GM21528 (cell line): ENCODE results near the gene PRR33.

Experiments used
- ATAC-seq: cut with Tn5 transposase; IDR thresholded peaks from one replicate; pipeline ENCODE4 v1.9.1; 2021; ENCODE audit warnings: mild to moderate bottlenecking, moderate library complexity; ENCODE audit not compliant: unreplicated experiment, low FRiP score

The PRR33 gene

DNA sequence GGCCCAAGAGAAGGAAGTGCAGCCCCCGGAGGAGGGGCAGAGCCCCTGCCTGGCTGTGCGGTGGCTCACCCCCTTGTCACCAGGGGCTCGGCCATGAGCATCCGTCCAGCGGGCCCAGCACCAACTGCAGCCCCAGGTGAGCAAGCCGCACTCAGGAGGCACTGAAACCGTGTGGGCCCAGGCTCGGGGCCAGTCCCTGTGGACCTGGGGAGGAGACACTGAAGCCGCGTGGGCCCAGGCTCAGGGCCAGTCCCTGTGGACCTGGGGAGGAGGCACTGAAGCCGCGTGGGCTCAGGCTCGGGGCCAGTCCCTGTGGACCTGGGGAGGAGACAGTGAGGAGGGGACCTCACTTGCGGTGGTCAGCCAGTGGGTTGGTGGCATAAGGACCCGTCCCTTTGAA is 24.9 kb downstream of the PRR33 start:
- no peak for ATAC-seq

DNA sequence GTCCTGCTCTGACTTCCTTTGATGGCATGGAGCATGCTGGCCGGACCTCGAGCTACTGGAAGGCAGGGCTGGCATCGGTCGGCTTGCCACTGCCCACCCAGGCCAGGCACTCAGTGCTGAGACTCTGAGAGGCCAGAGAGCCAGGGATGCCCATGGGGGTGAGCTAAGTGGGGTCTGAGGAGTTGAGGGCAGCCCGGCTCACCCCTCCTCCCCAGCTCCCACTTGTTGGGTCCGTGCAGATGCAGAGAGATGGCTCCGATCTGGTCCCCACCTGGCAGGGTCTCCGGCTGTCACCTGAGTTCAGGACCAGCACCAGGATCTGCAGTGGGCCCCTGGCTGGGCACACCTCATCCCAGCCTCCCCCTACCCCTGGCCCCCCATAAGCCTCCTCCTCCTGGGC is 25.5 kb downstream of the PRR33 start:
- no peak for ATAC-seq

DNA sequence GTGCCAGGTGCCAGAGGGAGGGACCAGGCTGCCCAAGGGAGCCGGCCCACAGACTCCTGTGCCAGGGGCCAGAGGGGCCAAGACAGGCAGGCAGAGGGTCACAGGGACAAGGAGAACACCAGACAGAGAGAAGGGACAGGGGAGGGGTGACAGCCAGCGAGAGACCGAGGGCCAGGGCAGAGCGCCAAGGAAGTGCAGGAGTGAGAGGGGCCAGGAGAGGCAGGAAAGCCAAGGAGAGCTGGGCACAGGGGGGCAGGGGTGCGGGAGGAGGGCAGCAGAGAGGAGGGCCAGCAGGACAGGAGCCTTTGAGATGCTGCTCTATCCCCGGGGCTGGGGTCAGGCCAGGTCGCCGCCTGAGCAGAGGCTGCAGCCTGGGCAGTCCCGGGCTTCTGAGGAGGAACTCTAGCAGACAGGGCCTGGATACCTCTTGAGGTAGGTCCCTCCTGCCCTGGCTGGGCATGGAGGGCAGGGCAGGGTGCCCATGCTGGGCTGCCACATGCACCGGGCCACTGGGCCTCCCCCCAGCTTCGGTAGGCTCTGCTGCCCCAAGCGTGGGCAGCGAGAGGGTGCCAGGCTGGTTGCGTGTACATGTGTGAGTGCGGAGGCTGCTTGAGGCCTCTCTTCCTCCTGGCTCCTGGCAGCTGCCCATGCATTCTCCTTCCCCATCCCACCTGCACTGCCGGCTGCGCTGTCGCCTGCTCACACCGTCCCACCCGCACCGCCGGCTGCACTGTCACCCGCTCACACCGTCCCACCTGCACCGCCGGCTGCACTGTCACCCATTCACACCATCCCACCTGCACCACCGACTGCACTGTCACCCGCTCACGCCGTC is 26.6 kb downstream of the PRR33 start:
- no peak for ATAC-seq

DNA sequence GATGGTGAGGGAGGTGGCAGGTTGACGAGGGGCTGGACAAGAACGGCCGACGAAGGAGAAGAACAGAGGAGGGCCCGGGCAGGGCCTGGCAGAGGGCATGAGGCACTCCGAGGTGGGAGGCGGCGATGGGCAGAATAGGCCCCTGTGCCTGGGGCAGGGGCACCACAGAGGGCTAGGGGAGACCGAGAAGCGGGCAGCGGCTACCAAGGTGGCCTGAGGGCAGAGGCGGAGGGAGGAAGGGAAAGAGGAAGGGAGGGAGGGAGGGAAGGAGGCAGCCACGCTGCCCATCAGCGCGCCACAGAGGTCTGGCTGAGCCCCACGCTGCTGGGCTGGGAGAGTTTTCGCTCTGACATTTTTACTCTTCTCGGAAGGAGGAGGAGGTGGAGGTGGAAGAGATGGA is 27.5 kb downstream of the PRR33 start:
- no peak for ATAC-seq

DNA sequence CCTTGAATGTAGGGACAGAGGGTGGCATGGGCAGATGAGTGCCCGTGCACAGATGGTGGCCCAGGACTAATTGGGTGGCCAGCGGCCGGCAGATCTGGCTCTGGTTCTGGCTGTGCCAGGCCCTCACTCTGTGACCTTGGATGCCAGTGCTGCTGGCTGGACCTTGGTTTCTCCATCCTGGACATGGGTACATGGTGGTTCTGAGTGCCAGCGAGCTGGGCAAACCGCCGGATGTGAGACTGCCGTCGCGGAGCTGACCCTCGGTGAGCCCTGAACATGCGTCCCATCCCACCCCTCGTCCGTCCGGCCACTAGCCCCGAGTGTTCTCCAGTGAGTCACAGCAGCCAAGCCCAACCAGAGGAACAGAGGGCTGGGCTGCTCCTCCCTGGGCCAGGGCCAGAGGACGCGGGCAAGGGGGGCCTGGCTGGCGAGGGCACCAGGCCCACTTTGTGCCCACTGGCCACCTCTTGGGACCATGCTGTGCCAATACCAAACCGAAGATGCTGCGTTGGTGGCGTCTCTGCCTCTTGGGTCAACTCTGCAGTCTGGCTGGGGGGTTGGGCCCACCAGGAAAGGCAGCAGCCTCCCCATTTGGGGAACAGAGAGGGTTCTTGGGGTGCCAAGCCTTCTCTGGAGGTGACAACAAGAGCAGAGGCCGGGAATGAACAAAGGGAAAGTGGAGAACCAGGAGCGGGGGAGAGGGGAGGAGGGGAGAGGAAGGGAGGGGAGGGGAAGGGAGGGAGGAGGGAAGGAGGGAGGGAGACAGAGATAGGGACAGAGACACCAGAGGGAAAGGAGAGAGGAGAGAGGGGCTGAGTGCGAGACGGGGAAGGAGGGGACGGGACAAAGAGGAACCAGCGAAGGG is 28.1 kb downstream of the PRR33 start:
- ATAC-seq = no peak

DNA sequence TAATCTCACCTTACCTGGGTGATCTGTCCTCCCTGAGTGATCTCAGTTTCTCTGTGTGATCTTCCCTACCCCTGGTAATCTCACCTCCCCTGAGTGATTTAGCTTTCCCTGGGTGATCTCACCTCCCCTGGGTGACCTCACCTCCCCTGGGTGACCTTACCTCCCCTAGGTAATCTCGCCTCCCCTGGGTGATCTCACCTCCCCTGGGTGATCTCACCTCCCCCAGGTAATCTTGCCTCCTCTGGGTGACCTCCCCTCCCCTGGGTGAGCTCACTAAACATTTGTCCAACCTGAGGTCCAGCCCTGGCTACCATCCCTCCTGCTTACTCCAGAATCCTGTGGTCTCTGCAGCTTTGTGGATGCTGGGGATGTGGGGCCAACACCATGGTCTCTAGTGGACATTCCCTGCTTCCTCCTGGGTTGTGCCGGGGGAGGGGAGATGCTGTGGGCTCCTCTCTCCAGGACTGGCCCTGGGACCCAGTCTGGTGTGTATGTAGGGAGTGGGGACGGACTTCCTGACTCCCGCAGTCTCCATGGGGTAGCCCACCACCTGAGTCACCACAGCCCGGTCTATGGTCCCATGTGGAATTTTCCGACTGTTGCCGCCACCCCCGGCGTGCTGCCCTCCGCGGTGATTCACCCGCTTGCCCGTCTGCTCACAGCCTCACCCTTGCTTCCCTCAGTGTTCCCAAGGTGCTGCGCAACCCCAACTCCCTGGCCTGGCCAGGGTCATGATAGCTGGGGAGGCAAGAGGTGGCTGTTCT is 28.9 kb downstream of the PRR33 start:
- no peak for ATAC-seq

DNA sequence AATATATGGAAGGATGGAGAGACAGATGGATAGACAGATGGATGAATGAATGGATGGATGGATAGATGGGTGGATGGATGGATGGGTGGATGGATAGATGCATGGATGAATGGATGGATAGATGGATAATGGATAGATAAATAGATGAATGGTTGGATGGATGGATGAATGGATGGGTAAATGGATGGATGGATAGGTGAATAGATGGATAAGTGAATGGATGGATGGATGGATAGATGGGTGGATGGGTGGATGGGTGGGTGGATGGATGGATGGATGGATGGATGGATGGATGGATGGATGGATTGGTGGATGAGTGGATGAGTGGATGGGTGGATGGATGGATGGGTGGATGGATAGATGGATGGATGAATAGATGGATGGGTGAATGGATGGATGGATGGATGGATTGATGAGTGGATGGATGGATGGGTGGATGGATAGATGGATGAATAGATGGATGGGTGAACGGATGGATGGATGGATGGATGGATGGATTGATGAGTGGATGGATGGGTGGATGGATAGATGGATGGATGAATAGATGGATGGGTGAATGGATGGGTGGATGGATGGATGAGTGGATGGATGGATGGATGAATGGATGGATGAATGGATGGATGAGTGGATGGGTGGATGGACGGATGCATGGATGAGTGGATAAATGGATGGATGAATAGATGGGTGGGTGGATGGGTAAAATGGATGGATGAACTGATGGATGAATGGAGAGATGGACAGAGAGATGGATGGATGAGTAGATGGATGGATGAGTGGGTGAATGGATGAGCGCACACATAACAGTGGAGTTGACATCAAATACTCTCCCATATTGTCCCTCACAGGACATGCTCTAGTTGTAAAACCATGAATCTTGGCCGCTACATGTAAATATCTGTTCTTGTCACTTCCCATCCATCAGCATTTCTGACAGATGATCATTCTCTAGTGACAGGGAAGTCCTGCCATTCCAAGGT is 30.0 kb downstream of the PRR33 start:
- no peak for ATAC-seq

DNA sequence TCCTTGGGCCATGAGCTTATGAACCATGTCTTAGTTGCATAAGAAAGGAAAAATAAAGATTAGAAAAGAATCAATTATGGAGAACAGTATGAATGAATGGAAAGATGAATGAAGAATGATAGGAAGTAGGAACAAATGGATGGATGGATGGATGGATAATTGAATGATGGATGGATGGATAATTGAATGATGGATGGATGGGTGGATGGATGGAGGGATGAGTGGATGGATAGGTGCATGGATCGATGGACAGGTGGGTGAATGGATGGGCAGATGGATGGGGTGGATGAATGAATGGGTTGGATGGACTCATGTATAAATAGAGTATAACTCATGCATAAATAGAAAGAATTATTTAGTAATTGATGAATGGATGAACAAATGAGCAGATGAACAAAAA is 31.6 kb downstream of the PRR33 start:
- no peak for ATAC-seq

DNA sequence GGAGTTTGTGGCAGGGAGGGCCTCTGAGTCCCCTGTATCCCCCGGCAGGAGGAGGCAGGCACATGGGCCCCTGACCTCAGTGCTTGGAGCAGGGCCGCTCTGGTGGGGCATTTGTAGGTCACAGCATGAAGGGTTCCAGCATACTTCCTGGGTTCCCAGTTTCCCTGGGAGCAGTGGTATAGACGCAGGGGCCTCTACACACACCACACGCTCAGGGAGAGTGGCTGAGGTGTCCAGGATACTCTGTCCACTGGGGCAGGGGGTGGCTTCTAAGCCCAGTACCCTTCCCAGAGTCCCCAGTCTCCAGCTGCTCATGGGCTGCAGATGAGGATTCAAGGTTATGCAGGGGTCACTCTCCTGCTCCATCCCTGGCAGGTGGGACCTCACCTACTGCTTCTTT is 32.7 kb downstream of the PRR33 start:
- no peak for ATAC-seq

DNA sequence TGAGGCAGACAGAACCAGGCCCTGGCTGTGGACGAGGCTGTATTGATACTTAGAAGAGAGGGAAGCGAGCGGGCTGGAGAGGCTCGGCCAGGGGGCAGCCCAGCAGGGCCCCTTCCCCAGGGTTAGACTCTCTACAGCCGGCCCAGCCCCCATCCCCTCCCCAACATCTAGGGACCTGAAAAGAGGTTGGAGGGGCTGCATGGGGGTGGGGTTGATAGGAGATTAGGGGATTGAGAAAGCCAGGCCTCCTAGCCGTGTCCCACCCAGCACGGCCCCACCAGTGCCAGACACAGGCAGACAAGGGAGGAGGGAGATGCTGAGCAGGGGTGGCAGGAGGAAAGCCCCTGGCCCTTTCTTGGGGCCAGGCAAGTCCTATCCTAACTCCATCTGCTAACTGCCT is 33.1 kb downstream of the PRR33 start:
- ATAC-seq = no peak

DNA sequence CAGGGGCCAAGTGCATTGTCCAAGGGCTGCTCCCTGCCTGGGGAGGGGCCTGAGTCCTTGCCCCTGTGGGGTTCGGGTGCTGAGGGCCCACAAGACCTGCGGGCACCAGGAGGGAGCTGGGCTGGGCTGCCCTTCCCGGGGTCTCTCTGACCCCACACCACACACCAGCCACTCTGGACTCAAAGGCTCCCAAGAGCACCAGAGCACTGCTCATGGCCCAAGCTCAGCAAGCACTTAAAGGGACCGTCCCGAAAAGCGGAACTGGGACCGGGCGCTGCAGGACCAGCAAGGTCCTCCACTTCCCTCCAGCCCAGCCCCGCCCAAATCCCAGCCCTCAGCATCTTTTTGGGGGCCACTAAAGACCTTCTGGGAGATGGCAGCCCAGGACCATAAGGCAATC is 33.5 kb downstream of the PRR33 start:
- ATAC-seq = no peak

DNA sequence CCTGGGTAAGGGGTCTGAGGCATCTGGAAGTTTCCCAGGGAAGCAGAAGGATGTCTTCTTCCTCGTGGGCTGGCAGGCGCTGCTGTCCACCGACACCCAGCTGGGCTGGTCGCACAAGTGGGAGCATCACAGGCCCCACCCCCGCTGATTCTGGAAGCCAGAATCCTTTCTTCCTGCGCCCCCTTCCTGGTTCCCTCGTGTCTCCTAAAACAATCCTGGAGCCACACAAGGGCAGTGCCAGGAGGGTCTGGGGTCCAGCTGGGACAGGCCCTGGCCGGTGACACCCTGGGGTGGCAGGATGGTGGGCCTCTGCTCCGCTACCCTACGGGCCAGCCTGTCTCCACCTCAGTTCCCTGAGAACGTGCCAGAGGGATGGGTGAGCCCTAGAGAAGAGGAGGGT is 34.6 kb downstream of the PRR33 start:
- no peak for ATAC-seq

DNA sequence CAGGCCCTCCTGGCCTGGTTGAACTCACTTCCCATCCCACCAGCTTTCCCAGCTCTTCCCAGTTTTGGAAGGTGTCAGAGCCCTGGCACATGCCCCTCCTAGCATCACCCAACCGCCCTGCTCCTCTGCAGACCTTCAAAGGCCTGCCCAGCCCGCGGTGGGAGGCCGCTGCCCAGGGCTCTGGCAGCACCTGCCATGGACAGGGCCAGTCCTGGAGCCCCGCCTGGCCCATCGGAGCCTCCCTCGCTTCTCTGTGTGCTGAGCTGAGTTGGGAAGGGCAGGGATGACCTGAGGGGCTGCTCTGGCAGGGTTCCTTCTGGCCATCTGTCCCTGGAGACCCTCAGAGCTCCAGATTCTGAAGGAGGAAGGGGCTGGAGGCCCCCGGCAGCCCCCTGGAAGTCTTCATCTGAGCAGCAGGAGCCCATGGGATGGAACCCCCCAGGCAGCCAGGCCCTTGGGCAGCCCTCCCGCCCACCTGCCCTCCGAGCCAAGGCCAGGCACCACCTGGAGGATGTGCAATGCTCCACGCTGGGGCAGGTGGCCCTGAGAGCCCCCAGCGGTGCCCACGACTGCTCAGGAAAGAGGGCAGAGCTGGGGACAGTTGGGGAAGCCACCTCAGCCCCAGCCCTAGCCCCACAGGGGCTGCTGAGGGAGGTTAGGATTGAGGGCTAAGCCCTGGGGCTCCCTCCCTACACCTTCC is 35.2 kb downstream of the PRR33 start:
- no peak for ATAC-seq

DNA sequence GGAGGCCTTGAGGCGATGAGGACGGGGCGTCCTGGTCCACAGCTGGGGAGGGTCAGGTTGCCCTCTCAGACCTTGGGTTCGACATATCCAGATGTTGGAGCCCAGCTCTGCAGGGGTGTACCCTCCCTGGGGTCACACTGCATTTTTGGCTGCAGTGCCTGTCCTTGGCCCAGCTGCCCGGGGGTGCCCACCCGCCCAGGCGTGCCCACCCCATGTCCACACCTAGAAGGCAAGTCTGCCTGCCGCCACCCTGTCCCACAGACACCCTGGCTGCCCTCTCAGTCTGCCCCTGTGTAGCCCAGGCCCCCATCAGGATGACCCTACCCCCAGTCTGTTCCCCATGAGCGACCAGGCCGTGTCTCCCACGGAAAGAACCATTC is 35.8 kb downstream of the PRR33 start:
- ATAC-seq = no peak

DNA sequence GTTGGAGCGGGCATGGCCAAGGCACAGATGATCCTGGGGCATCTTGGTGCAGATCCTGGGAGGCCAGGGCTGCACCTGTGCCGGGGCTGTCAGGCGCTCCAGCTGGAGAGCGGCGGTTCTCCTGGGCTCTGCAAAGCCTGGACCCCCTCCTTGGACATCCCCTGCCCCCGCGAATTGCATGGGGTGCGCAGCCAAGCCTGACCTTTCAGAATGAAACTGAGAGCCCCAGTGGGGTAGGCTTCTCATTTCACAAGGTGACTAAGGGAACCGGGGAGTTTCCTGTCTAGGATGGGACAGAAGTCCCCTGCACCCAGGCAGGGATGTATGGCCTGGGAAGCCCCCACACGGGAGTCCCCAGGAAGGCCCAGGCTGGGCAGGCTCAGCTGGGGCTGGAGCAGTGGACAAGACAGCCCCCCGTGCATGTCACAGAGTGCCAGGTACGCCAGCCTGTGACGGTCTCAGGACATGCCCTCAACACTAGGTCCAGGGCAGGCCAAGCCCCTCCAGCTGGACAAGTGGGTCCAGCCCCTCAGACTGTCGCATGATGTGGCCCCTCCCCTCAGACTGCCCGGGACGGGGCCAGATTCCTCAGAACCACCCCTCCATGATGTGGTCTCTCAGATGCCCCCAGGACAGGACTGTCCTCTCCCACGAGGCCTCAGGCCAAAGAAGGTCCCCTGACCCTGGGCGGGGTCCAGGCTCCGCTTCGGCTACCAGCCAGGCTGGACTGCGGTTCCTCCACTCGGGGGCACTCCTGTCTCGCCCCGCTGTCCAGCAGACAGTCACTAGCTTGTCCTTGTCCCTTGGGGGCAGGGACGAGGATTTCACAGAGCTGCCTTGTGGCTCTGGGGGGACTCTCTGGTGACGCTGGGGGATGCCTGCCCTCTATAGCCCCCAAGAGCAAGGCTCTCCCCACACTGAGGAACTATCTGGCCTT is 36.5 kb downstream of the PRR33 start:
- ATAC-seq = peak; percentile 26

DNA sequence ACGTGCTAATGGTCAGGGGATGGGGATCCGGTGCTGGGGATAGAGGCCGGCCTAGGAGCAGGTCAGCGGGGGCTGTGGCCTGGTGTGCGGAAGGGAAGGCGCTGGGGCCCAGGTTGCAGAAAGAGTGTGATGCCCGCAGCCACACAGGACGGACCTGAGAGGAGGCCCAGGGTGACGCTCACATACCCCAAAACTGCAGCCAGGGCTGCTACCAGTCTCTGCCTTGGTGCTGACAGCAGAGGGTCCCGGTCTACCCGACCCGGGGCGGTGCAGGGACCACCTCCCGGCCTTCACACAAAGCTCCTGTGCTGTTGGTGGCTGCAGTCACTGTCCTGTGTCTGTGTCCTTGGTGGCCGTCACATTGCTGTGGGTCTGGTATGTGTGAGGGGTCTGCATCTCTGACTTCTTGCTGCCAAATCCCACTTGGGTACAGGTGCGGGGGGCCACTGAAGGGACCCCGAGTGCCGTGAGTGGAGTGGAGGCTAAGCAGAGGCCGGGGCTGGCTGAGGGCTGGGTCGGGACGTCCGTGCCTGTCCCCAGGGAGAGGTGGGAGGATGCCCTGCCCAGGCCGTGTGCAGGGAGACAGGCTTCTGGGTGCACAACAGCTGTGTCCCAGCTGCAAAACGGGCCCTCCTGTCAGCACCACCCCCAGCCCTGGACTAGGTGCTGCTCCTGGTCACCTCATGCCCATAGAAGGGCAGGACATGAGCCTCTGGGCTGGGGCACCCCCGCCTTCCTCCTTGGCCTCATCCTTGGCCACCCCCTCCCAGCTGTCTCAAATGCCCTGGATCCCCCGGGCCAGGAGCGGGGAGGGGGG is 37.4 kb downstream of the PRR33 start:
- ATAC-seq = peak; percentile 24

DNA sequence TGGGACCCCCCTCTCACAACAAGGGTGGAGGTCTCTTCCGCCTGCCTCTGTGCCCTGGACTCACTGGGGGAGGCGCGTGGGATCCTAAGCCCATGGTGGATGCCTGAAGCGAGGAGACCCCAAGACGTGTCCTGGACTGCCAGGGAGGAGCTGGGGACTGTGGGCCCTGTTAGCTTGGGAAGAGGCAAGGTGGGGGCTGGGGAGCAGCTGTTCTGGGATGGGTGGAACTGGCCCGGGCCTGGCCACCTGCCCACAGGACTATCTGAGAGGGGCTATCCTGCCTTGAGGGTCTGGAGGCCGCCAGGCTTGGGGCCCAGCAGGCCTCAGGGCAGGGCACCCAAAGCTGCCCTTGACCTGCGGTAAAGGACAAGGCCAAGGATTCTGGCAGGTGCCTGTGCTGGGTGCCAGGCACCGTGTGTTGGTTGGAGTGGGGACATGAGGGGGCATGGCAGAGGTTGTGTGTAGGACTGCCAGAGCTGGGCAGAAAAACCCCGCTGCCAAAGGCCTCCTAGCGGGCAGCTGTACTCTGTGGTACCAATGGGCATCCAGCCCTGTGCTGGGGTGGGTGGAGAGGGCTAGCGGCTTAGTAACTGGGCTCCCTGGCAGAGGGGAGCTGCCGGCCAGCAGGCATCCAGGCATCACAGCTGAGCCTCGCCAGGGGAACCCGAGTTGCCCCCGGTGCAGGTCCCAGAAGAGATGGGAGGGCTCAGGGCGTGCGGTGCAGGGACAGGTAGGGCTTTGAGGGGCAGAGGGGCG is 38.1 kb downstream of the PRR33 start:
- ATAC-seq = no peak
